Upper lobe of left lung (tissue), 6 donors: ENCODE data around the gene OR51E1. TPM values are rescaled to one million over a fixed set of nuclear protein-coding genes. Genes with fewer than 3 reads are reported as not detected.

Source experiments
- ATAC-seq, 2 donors: fragments of 200-7000 bp; cut with Tn5 transposase; one replicate each; pipeline ENCODE4 v1.9.1; 2022; ENCODE audit warnings: mild to moderate bottlenecking in 2 of 2, moderate library complexity in 2 of 2; ENCODE audit not compliant: low FRiP score in 2 of 2
- DNase-seq, 2 donors: peaks; one replicate each; pipeline ENCODE4 v3.0.0-alpha.2; 2019 to 2020
- H3K27ac ChIP-seq, 4 donors: fragments of 200-600 bp; sonication (generic); one replicate each; pipeline ENCODE4 v1.5.1; 2016 to 2019
- H3K27me3 ChIP-seq, 4 donors: fragments of 200-600 bp; sonication (generic); one replicate each; pipeline ENCODE4 v1.5.1; 2017 to 2019
- H3K36me3 ChIP-seq, 4 donors: fragments of 200-600 bp; sonication (generic); one replicate each; pipeline ENCODE4 v1.5.1; 2016 to 2019
- H3K4me1 ChIP-seq, 4 donors: fragments of 200-600 bp; sonication (generic); one replicate each; pipeline ENCODE4 v1.5.1; 2018 to 2019
- H3K4me3 ChIP-seq, 4 donors: fragments of 200-600 bp; sonication (generic); one replicate each; pipeline ENCODE4 v1.5.1; 2017 to 2019; ENCODE audit warnings: mild to moderate bottlenecking in 2 of 4, moderate library complexity in 1 of 4
- H3K9me3 ChIP-seq, 4 donors: fragments of 200-600 bp; sonication (generic); one replicate each; pipeline ENCODE4 v1.5.1; 2018 to 2019
- CTCF ChIP-seq, 6 experiments: fragments of 450-650 bp in 4 of 6; fragments of 200-600 bp in 2 of 6; sonication (generic) in 2 of 6; IDR thresholded peaks; one replicate each; pipeline ENCODE4 v1.5.1; 2016 to 2019; ENCODE audit warnings: antibody characterized with exemption in 6 of 6
- EP300 ChIP-seq, 4 donors: sonication (generic); formaldehyde crosslinking; IDR thresholded peaks; one replicate each; pipeline ENCODE4 v1.5.1; 2017; ENCODE audit warnings: antibody characterized with exemption in 4 of 4, control low read depth in 2 of 4
- POLR2A ChIP-seq, 4 donors: fragments of 450-650 bp; IDR thresholded peaks; one replicate each; pipeline ENCODE4 v1.5.1; 2016 to 2017; ENCODE audit warnings: antibody characterized with exemption in 4 of 4, mild to moderate bottlenecking in 2 of 4
- POLR2AphosphoS5 ChIP-seq, 2 donors: sonication (generic); formaldehyde crosslinking; IDR thresholded peaks; one replicate each; pipeline ENCODE4 v1.5.1; 2017; ENCODE audit warnings: antibody characterized with exemption in 2 of 2
- WGBS, 2 donors: methylation state at CpG; one replicate each; pipeline ENCODE4 v1.1.5; 2017 to 2018; 5-methylcytosine and 5-hydroxymethylcytosine counted together
- total RNA-seq, 6 donors: library from RNA; depleted of rRNA in 4 of 6; stranded (reverse); fragments of >200 nt in 4 of 6; gene quantifications; one replicate each; pipeline versions ENCODE4 v1.1.0 to v1.2.1, GENCODE V29; 2016 to 2021
- donor health status: DM: no; HTN: no; CAD: no; lungs with moderate emphysema.
- donor health status: DM: no; HTN: yes; CAD: no; lungs with severe emphysema.

Gene OR51E1
- total RNA-seq, 6 donors from 2014 or later: not detected

DNA sequence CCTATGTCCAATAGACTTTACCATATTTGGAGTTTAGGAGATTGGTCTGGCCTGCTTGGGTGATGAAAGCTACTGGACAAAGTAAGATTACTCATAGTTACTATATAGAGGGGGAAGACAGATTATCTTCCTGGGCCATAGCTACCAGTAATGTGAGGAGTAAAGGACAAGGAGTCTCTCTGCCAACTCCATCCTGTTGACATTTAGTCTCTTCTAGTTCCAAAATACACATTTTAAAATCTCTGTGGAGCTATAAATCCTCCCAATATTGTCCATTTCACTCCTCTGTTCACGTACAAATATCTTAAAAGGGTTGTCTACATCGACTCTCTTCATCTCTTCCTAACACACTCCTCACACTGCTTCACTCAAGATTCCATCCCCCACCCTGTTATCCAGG lies 7.6 kb upstream of the OR51E1 start:
- ATAC-seq (no peak), DNase-seq (no peak)
- Histone ChIP-seq H3K27me3 (no peaks in the 10 kb centered on the region), H3K4me1 (peaks cover 0 to 3% (median 0%) of the 10 kb centered on the region in 4 donors), H3K4me3 (no peak overlapping the region), H3K9me3 (no peaks in the 10 kb centered on the region), H3K27ac (no peak overlapping the region), H3K36me3 (no peaks in the 10 kb centered on the region)
- no peak for TF ChIP-seq EP300 (IDR thresholded peaks at IDR 0.05)
- WGBS, 2 donors: 76 to 87% methylated on average over 2 of the region's 2 CpGs

DNA sequence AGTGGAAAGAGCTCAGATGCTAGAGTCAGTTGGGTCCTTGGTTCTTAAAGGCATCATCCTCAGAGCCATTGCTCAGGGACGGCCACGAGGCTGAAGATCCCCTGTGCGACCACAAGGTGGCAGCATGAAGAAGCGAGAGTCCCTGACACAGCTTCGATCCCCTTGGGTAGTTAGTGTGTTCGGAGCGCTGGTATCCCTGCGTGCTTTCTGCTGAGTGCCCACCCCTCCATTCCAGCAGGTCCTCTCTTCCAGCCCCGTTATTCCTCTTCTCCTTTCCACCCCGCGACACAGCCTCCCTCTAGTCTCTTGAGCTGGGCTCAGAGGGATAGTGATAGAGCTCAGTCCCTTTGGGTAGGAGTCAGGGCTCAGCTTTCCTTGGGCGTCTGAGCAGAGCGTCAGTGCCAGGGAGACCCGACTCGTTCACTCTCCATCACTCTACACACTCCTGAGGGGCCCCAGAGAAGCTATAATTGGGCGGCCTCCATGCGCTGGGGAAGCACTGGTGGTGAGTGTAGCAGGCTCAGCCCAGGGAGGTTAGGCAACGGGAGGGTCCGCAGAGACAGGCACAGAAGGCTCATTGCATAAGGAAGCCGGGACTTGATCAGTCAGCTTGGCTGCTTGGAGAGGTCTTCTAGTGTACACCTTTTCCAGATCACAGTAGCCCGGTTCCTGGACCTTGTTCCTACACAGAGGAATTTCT lies 6.7 kb upstream of the OR51E1 start, which contains the start of gene OR51D1:
OR51D1 (plus strand) TSS at position 516 of the 700 bp plus-strand sequence. CDS start 2,314 bp downstream, outside the sequence.
- ATAC-seq (peak; percentile 79 to 92), DNase-seq (peak in 1 of 2 donors; percentile 69)
- no peaks in the 10 kb centered on the region for H3K27me3 ChIP-seq
- peaks cover 0 to 3% (median 0%) of the 10 kb centered on the region in 4 donors for H3K4me1 ChIP-seq
- WGBS, 2 donors: 31 to 41% methylated on average over 18 to 21 of the region's 21 CpGs
- H3K36me3 ChIP-seq: no peaks in the 10 kb centered on the region
- TF ChIP-seq CTCF (IDR thresholded peaks at IDR 0.05) (peak; percentile 74 to 87 (median 80)), POLR2AphosphoS5 (IDR thresholded peaks at IDR 0.05) (no peak)
- no peak within 1 kb of the TSS for H3K4me3 ChIP-seq
- no peaks in the 10 kb centered on the region for H3K9me3 ChIP-seq
- H3K27ac ChIP-seq: no peak within 1 kb of the TSS

DNA sequence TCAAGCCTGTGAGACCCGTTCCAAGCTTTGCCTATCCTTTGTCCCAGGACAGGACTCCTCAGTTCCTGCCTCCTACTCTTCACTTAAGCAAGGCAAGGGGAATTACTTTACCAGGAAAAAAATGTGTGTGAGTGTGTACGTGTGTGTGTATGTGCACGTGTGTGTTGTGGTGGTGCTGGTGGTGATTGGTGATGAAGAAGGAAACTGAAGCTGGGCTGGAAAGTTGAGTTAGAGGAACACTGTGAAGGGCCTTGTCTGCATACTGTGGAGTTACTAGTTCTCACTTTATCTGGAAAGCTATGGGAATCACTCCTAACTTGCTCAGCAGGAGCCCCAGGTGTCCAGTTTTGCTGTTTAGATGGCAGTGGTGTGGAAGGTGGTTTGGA lies 6.1 kb upstream of the OR51E1 start:
- peaks cover 0 to 3% (median 0%) of the 10 kb centered on the region in 4 donors for H3K4me1 ChIP-seq
- DNase-seq (no peak), ATAC-seq (no peak)
- no peak overlapping the region for H3K4me3 ChIP-seq
- no peaks in the 10 kb centered on the region for H3K27me3 ChIP-seq
- WGBS, 2 donors: 76 to 83% methylated on average over 3 of the region's 3 CpGs
- no peaks in the 10 kb centered on the region for H3K36me3 ChIP-seq
- H3K27ac ChIP-seq: no peak overlapping the region
- TF ChIP-seq POLR2A (IDR thresholded peaks at IDR 0.05) (no peak), EP300 (IDR thresholded peaks at IDR 0.05) (no peak), CTCF (IDR thresholded peaks at IDR 0.05) (no peak), POLR2AphosphoS5 (IDR thresholded peaks at IDR 0.05) (no peak)
- no peaks in the 10 kb centered on the region for H3K9me3 ChIP-seq

DNA sequence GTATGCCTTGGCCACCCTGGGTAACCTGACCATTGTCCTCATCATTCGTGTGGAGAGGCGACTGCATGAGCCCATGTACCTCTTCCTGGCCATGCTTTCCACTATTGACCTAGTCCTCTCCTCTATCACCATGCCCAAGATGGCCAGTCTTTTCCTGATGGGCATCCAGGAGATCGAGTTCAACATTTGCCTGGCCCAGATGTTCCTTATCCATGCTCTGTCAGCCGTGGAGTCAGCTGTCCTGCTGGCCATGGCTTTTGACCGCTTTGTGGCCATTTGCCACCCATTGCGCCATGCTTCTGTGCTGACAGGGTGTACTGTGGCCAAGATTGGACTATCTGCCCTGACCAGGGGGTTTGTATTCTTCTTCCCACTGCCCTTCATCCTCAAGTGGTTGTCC lies 3.9 kb upstream of the OR51E1 start:
- no peak overlapping the region for H3K4me3 ChIP-seq
- no peak overlapping the region for H3K27ac ChIP-seq
- DNase-seq (no peak), ATAC-seq (no peak)
- TF ChIP-seq POLR2A (IDR thresholded peaks at IDR 0.05): no peak
- TF ChIP-seq POLR2AphosphoS5 (IDR thresholded peaks at IDR 0.05): no peak
- no peak for TF ChIP-seq EP300 (IDR thresholded peaks at IDR 0.05)
- no peak for TF ChIP-seq CTCF (IDR thresholded peaks at IDR 0.05)
- H3K27me3 ChIP-seq: no peaks in the 10 kb centered on the region
- no peaks in the 10 kb centered on the region for H3K9me3 ChIP-seq
- WGBS, 2 donors: 93 to 94% methylated on average over 3 to 6 of the region's 6 CpGs
- H3K4me1 ChIP-seq: peaks cover 0 to 3% (median 0%) of the 10 kb centered on the region in 4 donors
- H3K36me3 ChIP-seq: no peaks in the 10 kb centered on the region

GRCh38 chr11:4641501-4641900 lies 2.3 kb upstream of the OR51E1 start:
- Histone ChIP-seq H3K27me3 (no peaks in the 10 kb centered on the region), H3K36me3 (no peaks in the 10 kb centered on the region), H3K9me3 (no peaks in the 10 kb centered on the region), H3K4me1 (peaks cover 0 to 3% (median 0%) of the 10 kb centered on the region in 4 donors), H3K4me3 (no peak overlapping the region), H3K27ac (no peak overlapping the region)
- 81 to 84% methylated on average over 7 of the region's 7 CpGs for whole genome bisulfite sequencing, 2 donors
- DNase-seq (no peak), ATAC-seq (no peak)
- TF ChIP-seq POLR2A (IDR thresholded peaks at IDR 0.05): no peak
- TF ChIP-seq EP300 (IDR thresholded peaks at IDR 0.05): no peak
- no peak for TF ChIP-seq CTCF (IDR thresholded peaks at IDR 0.05)
